Jurkat, Clone E6-1 (cell line): Measurements from ENCODE around the gene HAGHL.
"Not testable (repeated sequence)": the region's sequence is repeated elsewhere in the genome, so short reads cannot be mapped to it uniquely, and the experiment has no call there.

Experiments used
- DNase-seq: peaks from one replicate; pipeline ENCODE4 v3.0.0-alpha.2; 2011; ENCODE audit warnings: low read depth, low spot score
- H3K4me3 ChIP-seq: 2 replicates; pipeline ENCODE4 v1.5.1; 2011; ENCODE audit warnings: mild to moderate bottlenecking, low read length, control low read depth, moderate library complexity

Gene HAGHL

GRCh38 chr16:763369-764183, 36.7 kb downstream of the HAGHL start:
- H3K4me3 ChIP-seq: no peak overlapping the region

GRCh38 chr16:764184-764750, 37.4 kb downstream of the HAGHL start:
- DNase-seq: no peak
- no peak overlapping the region for H3K4me3 ChIP-seq

More at GRCh38 chr16:763369-764183, 36.7 kb downstream of the HAGHL start:
- DNase-seq: no peak

- no peak for DNase-seq
- H3K4me3 ChIP-seq: no peak overlapping the region
Measured at GRCh38 chr16:764848-765487, 38.1 kb downstream of the HAGHL start.

- H3K4me3 ChIP-seq: no peak overlapping the region
- no peak for DNase-seq
Measured at GRCh38 chr16:765488-765865, 38.6 kb downstream of the HAGHL start.

- no peak for DNase-seq
- H3K4me3 ChIP-seq: no peak overlapping the region
Measured at GRCh38 chr16:766008-766819, 39.3 kb downstream of the HAGHL start.

GRCh38 chr16:766820-767640, 40.1 kb downstream of the HAGHL start:
- DNase-seq: no peak
- no peak overlapping the region for H3K4me3 ChIP-seq

GRCh38 chr16:767743-768235, 40.9 kb downstream of the HAGHL start:
- DNase-seq: no peak
- no peak overlapping the region for H3K4me3 ChIP-seq

- no peak overlapping the region for H3K4me3 ChIP-seq
- DNase-seq: no peak
Measured at GRCh38 chr16:768428-768827, 41.5 kb downstream of the HAGHL start.

GRCh38 chr16:769184-769784, 42.4 kb downstream of the HAGHL start:
- no peak overlapping the region for H3K4me3 ChIP-seq
- no peak for DNase-seq

GRCh38 chr16:769934-770333, 43.0 kb downstream of the HAGHL start:
- DNase-seq: no peak
- no peak overlapping the region for H3K4me3 ChIP-seq

- DNase-seq: no peak
- no peak overlapping the region for H3K4me3 ChIP-seq
Measured at GRCh38 chr16:770411-770810, 43.5 kb downstream of the HAGHL start.

- DNase-seq: no peak
- H3K4me3 ChIP-seq: no peak overlapping the region
Measured at GRCh38 chr16:772959-773358, 46.1 kb downstream of the HAGHL start.

- DNase-seq: no peak
- H3K4me3 ChIP-seq: no peak overlapping the region
Measured at GRCh38 chr16:774086-775001, 47.4 kb downstream of the HAGHL start.

GRCh38 chr16:775236-775796, 48.4 kb downstream of the HAGHL start:
- no peak for DNase-seq
- H3K4me3 ChIP-seq: no peak overlapping the region

- DNase-seq, H3K4me3 ChIP-seq: not testable (repeated sequence)
Measured at GRCh38 chr16:776298-776697, 49.4 kb downstream of the HAGHL start.

- no peak for DNase-seq
- no peak overlapping the region for H3K4me3 ChIP-seq
Measured at GRCh38 chr16:776824-777223, 49.9 kb downstream of the HAGHL start.

GRCh38 chr16:777826-778225, 50.9 kb downstream of the HAGHL start:
- no peak overlapping the region for H3K4me3 ChIP-seq
- DNase-seq: no peak
